HUES6 (cell line): ENCODE measurements around the gene CENPX.

Experiments used
- H3K27ac ChIP-seq: 2 replicates; pipeline ENCODE4 v1.7.0; 2013; ENCODE audit warnings: low read depth, mild to moderate bottlenecking, low read length, inconsistent platforms
- H3K27me3 ChIP-seq: 2 replicates; pipeline ENCODE4 v1.6.1; 2013; ENCODE audit warnings: low read length; ENCODE audit not compliant: control insufficient read depth, insufficient read depth
- H3K36me3 ChIP-seq: 2 replicates; pipeline ENCODE4 v1.6.1; 2013; ENCODE audit warnings: low read length; ENCODE audit not compliant: control insufficient read depth, insufficient read depth
- H3K4me1 ChIP-seq: 2 replicates; pipeline ENCODE4 v1.6.1; 2013; ENCODE audit warnings: low read length; ENCODE audit not compliant: control insufficient read depth, insufficient read depth
- H3K4me3 ChIP-seq: 2 replicates; pipeline ENCODE4 v1.5.1; 2013; ENCODE audit warnings: low read depth, low read length
- H3K9ac ChIP-seq: one replicate; pipeline ENCODE4 v1.6.1; 2013; ENCODE audit warnings: mild to moderate bottlenecking, low read length
- H3K9me3 ChIP-seq: 2 replicates; pipeline ENCODE4 v1.6.1; 2013; ENCODE audit warnings: low read depth, low read length; ENCODE audit not compliant: control insufficient read depth, insufficient read depth

Gene CENPX

DNA sequence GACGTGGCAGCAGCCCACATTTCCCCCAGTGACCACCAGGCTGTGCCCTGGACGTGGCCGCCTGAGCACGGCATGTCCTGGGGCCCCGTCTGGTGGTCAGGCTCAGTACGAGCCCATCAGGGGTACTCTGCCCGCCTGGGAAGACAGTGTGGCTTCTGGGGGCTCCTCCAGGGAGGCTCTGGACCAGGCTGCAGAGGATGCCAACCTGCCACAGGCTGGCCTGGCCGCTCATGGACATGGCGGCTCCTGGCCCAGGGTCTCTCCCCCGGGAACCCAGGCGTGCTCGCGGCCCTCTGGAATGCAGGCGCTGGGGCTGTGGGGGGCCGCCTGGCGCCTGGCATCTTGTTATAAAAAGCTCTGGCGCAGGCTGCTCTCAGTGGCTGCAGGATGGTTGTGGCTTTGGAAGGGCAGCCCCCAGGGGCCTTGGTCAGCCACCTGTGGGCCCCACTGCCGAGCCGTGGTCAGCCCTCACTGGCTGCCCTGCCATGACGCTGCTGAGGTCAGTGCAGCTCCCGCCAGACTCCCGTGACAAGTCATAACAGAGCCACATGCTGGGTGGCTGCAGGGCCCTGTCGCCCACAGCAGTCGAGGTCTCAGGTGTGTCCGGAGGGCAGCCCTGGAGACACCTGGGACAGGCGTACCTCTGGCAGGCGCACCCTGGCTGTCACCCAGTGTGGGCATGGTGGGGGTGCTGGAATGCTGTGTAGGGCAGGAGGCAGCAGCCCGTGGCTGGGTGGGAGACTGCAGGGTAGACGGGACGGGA, 15.0 kb downstream of the CENPX start:
- Histone ChIP-seq H3K4me1 (peaks cover 15% of the 10 kb centered on the region; the same call in 1 of the 2 replicates), H3K9me3 (no peaks in the 10 kb centered on the region), H3K4me3 (no peak overlapping the region), H3K36me3 (no peaks in the 10 kb centered on the region; the same call in 1 of the 2 replicates), H3K27me3 (no peaks in the 10 kb centered on the region), H3K27ac (no peak overlapping the region), H3K9ac (no peak overlapping the region)

DNA sequence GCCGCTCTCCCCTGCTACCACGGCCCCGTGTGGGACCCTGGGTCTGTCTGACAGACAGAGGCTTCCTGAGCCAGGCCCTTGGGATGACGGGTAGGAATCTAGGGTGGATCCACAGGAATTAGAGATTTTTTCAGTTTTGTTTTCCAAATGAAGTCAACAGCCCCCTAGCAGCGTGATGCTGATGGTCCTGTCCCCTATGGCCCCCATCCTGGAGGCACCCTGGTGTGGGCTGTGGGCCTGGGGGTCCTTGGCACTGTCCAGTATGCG, 15.5 kb downstream of the CENPX start:
- H3K9me3 ChIP-seq: no peaks in the 10 kb centered on the region
- no peak overlapping the region for H3K4me3 ChIP-seq
- H3K27me3 ChIP-seq: no peaks in the 10 kb centered on the region
- H3K4me1 ChIP-seq: peaks cover 9% of the 10 kb centered on the region; the same call in 1 of the 2 replicates
- H3K27ac ChIP-seq: no peak overlapping the region
- no peaks in the 10 kb centered on the region; the same call in 1 of the 2 replicates for H3K36me3 ChIP-seq
- H3K9ac ChIP-seq: no peak overlapping the region

DNA sequence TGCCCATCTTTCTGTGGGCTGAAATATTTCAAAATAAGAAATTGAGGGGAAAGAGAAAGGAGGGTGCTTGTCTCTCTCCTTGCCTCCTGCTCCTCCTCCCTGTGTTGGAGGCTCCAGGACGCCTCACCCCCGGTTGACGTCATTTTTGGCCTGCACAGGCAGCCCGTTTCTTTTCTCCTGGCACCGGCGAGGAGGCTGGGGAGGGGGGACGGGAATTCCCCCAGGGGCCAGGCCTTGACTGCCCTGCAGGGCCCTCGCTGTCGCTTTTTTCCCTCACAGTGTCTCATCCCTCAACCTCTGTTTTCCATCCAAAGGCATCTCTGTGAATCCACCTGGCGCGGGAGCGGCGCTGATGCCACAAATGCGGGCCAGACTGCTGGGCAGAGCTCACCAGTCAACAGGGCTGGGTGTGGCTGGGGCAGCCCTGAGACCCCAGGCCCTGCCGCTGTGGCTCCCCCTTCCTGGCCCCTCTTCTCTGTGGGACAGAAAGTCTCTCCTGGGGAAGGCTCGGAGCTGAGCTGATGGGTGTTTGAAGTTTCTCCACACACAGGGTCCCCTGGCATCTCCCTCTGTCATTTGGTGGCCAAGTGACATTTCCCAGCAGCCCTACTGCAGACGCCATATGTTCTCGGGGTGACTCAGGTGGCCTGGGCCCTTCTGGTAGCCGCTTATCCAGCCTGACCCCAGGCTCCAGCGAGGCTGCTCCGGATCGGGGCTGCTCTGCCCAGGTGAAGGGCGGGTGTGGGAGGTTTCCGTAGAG, 16.0 kb downstream of the CENPX start:
- Histone ChIP-seq H3K27ac (no peak overlapping the region), H3K4me3 (no peak overlapping the region), H3K9me3 (no peaks in the 10 kb centered on the region), H3K36me3 (no peaks in the 10 kb centered on the region; the same call in 1 of the 2 replicates), H3K4me1 (peaks cover 5% of the 10 kb centered on the region; the same call in 1 of the 2 replicates), H3K9ac (no peak overlapping the region), H3K27me3 (no peaks in the 10 kb centered on the region)

DNA sequence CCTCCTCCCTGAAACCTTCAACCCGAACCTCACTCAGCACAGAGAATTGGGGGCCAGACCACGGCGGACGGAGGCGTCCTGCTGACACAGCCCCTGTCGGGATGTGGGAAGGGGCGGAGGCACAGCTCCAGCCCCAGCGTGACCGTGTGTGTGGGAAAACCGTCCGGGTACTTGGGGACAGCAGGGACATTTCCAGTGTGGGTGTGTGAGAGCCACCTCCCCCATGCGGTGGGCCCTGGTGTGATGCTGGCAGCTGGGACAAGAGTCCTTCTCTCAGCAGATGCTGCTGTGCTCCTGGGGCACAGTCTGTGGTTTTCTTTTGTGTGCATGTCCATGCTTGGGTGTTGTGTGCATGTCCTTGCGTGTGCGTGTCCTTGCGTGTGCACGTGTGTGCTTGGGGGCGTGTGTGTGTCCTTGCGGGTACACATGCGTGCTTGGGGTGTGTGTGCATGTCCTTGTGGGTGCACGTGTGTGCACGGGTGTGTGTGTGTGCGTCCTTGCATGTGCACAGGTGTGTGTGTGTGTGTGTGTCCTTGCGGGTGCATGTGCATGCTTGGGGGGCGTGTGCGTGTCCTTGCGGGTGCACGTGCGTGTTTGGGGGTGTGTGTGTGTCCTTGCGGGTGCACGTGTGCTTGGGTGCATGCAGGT, 16.9 kb downstream of the CENPX start:
- Histone ChIP-seq H3K9ac (no peak overlapping the region), H3K4me3 (no peak overlapping the region), H3K36me3 (no peaks in the 10 kb centered on the region), H3K27ac (no peak overlapping the region), H3K27me3 (no peaks in the 10 kb centered on the region), H3K4me1 (peaks cover 5% of the 10 kb centered on the region; the same call in 1 of the 2 replicates), H3K9me3 (no peaks in the 10 kb centered on the region)

DNA sequence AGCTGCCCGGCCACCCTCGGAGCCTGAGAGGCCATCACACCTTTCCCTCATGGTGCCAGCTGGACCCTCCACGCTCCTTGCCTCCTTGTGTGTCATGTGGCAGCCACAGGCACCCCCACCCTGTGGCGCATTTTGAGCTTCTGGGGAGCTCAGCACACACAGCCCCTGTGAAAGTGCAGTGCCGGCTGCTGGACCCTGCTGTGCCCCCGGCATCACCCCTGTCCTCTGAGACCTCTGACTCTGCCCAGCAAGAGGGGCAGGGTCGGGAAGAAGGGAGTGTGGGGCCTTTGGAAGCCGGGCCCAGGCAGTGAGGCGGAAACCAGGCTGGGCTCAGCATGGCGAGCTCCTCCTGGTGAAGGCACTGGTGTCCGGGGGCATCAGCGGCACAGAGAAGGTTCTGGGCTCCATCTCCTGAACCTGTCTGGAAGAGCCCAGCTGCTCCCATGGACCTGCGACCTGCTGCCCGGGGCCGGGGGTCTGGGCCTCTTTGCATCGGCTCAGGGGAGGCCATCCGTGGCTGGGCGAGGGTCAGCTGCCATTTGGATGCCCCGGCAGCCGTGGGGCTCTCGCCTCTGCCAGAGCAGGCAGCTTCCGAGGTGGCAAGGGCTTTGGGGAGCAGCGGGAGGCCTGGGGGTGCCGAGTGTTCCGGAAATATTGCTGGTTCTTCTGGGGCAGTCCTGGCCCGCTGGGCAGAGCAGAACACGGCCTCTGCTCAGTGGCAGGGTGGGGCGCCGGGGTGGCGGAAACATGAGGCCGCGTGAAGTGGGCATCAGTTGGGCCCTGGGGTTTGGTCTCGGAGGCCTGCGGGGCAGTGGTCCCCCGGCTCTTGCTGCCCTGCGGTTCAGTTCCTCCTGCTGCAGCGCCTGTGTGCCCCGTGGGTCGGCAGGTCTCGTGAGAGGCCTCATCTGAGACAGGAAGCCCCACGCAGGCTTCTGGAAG, 17.9 kb downstream of the CENPX start:
- peaks cover 5% of the 10 kb centered on the region; the same call in 1 of the 2 replicates for H3K4me1 ChIP-seq
- H3K27ac ChIP-seq: no peak overlapping the region
- no peaks in the 10 kb centered on the region for H3K36me3 ChIP-seq
- H3K27me3 ChIP-seq: no peaks in the 10 kb centered on the region
- H3K9me3 ChIP-seq: no peaks in the 10 kb centered on the region
- no peak overlapping the region for H3K9ac ChIP-seq
- no peak overlapping the region for H3K4me3 ChIP-seq

DNA sequence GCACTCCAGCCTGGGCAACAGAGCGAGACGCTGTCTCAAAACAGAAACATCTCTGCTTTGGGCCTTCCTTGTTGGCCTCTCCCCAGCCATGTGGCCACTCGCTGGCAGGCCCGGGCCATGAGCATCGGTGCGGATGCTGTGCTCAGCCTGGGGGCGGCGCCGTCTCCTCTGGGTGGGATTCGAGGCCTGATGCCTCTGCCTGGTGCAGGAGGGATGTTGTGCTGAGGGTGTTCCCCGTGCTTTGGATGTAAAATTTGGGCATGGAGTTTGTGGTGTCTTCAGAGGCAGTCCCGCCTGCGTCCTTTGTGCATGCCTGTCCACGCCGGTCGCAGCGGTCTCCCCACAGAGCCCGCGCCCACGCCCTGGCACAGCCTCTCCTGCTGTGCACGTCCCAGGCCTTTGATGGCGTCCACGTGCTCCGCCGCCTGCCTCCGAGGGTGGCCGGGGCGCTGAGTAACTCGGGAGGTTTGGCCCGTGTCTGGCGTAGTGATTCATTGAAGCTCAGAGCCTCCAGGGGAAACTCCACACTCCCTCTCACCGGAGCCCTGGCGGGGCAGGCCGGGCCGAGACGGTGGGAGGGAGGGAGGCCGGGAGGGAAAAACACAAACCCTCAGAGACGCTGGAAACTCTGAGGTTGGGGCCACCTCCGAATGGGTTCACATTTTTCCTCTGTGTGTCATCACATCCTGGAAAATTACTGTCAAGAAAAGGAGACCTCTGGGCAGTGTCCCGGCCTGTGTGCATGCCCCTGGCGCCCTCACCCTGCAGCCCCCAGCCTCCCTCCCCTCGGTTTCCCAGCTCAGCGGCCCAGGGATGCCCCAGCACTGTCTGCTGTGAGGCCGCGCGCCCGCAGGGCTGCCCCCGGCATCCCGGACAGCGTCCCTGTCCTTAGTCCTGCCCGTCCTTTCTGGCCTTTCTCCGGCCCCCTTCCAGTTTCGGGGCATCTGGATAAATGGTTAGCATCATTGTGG, 19.0 kb downstream of the CENPX start:
- no peaks in the 10 kb centered on the region for H3K9me3 ChIP-seq
- no peak overlapping the region for H3K4me3 ChIP-seq
- peaks cover 5% of the 10 kb centered on the region; the same call in 1 of the 2 replicates for H3K4me1 ChIP-seq
- H3K27me3 ChIP-seq: no peaks in the 10 kb centered on the region
- peak overlapping the region; percentile 61; the same call in 1 of the 2 replicates for H3K27ac ChIP-seq
- H3K9ac ChIP-seq: peak overlapping the region; percentile 58
- no peaks in the 10 kb centered on the region; the same call in 1 of the 2 replicates for H3K36me3 ChIP-seq

- Histone ChIP-seq H3K4me3 (no peak overlapping the region), H3K27ac (0 out of 2 replicates have a peak overlapping the region, but pooled peaks have one; percentile 47), H3K9ac (no peak overlapping the region), H3K9me3 (no peaks in the 10 kb centered on the region), H3K4me1 (peaks cover 5% of the 10 kb centered on the region; the same call in 1 of the 2 replicates), H3K36me3 (peaks cover 6% of the 10 kb centered on the region), H3K27me3 (no peaks in the 10 kb centered on the region)
Measured at GRCh38 chr17:82001571-82002056, 21.1 kb downstream of the CENPX start.

DNA sequence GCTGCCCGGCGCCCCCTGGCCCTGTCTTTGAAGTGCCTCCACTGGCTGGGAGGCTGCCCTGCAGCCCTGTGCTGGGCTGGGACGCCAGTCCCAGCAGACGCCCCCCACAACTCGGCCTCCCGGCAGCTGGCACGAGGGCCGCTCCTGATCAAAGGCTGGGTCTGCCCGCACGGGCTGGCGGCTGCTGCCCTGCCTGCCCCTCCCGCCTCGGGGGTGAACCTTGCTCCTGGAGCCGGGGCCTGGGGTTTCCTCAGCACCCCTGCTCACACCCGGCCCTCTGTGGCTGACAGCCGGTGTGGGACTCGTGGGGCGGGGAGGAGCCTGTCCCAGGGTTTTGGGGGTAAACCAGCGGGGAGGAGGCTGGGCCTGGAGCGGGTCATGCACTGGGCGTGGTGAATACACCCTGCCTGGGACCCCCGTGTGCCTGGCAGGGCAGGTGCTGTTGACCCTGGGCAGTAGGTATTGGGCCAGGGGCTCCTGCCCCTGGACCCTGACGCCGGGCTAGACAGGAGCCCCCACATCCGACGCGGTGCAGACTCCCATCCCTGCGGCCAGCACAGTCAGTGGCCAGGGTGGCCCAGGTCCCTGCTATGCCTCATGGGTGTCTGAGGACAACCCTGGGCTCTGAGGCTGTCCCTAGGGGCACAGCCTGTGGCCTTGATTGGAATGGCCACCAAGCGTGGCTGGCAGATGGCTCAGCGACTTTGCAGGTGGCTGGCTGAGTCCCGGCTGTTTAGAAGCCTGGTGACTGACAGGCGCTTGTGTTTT, 21.7 kb downstream of the CENPX start:
- Histone ChIP-seq H3K27me3 (no peaks in the 10 kb centered on the region), H3K4me1 (peaks cover 5% of the 10 kb centered on the region; the same call in 1 of the 2 replicates), H3K4me3 (no peak overlapping the region), H3K36me3 (peaks cover 6% of the 10 kb centered on the region), H3K27ac (0 out of 2 replicates have a peak overlapping the region, but pooled peaks have one; percentile 47), H3K9me3 (no peaks in the 10 kb centered on the region), H3K9ac (no peak overlapping the region)
